ENCODE data around the gene KYAT1.

The KYAT1 gene

GRCh38 chr9:128792978-128793686, 88.6 kb downstream of the KYAT1 start:
- Histone ChIP-seq H2AFZ (ENCODE audit: low read depth, low read length) (no peak overlapping the region), H3K27ac (ENCODE audit: low read length) (no peak overlapping the region), H3K9ac (ENCODE audit: low read depth, low read length) (no peak overlapping the region), H3K4me3 (ENCODE audit: low read depth in 1 of 2, low read length in 2 of 2) (no peak overlapping the region), H3K4me2 (ENCODE audit: insufficient read depth, low read length) (no peak overlapping the region), H3K4me1 (ENCODE audit: insufficient read depth, low read length) (peaks cover 9% of the 10 kb centered on the region), H3K79me2 (ENCODE audit: insufficient read depth, low read length) (peaks cover 10% of the 10 kb centered on the region), H3K9me3 (ENCODE audit: insufficient read depth, low read length, severe bottlenecking) (no peaks in the 10 kb centered on the region), H4K20me1 (ENCODE audit: insufficient read depth, low read length) (no peaks in the 10 kb centered on the region), H3K27me3 (ENCODE audit: insufficient read depth, low read length, poor library complexity) (no peaks in the 10 kb centered on the region), H3K36me3 (ENCODE audit: insufficient read depth, low read length) (peaks cover 60% of the 10 kb centered on the region)
- no peak for TF ChIP-seq EZH2 (IDR thresholded peaks at IDR 0.05; ENCODE audit: borderline replicate concordance, low read depth, low read length, severe bottlenecking)
- no peak for TF ChIP-seq CTCF (IDR thresholded peaks at IDR 0.05; ENCODE audit: borderline replicate concordance, extremely low read depth, low read length, poor library complexity, severe bottlenecking)
- DNase-seq, result no peak
- no peak for ATAC-seq (ENCODE audit: insufficient read depth, low read depth)

GRCh38 chr9:128792134-128792533, 89.6 kb downstream of the KYAT1 start:
- H4K20me1 ChIP-seq (ENCODE audit: insufficient read depth, low read length), result peaks cover 2% of the 10 kb centered on the region; the same call in 1 of the 2 replicates
- H3K27me3 ChIP-seq (ENCODE audit: insufficient read depth, low read length, poor library complexity), result no peaks in the 10 kb centered on the region
- H3K27ac ChIP-seq (ENCODE audit: low read length), result no peak overlapping the region
- H3K4me3 ChIP-seq (ENCODE audit: low read depth in 1 of 2, low read length in 2 of 2), result no peak overlapping the region
- ATAC-seq (ENCODE audit: insufficient read depth, low read depth) (no peak), DNase-seq (no peak)
- no peak for TF ChIP-seq EZH2 (IDR thresholded peaks at IDR 0.05; ENCODE audit: borderline replicate concordance, low read depth, low read length, severe bottlenecking)
- no peak for TF ChIP-seq CTCF (IDR thresholded peaks at IDR 0.05; ENCODE audit: borderline replicate concordance, extremely low read depth, low read length, poor library complexity, severe bottlenecking)
- H3K4me2 ChIP-seq (ENCODE audit: insufficient read depth, low read length), result no peak overlapping the region
- H3K36me3 ChIP-seq (ENCODE audit: insufficient read depth, low read length), result peaks cover 54% of the 10 kb centered on the region
- H3K9ac ChIP-seq (ENCODE audit: low read depth, low read length), result no peak overlapping the region
- peaks cover 15% of the 10 kb centered on the region for H3K4me1 ChIP-seq (ENCODE audit: insufficient read depth, low read length)
- peaks cover 20% of the 10 kb centered on the region for H3K79me2 ChIP-seq (ENCODE audit: insufficient read depth, low read length)
- no peak overlapping the region for H2AFZ ChIP-seq (ENCODE audit: low read depth, low read length)
- no peaks in the 10 kb centered on the region for H3K9me3 ChIP-seq (ENCODE audit: insufficient read depth, low read length, severe bottlenecking)

GRCh38 chr9:128790536-128790935, 91.2 kb downstream of the KYAT1 start:
- TF ChIP-seq CTCF (IDR thresholded peaks at IDR 0.05; ENCODE audit: borderline replicate concordance, extremely low read depth, low read length, poor library complexity, severe bottlenecking), result no peak
- no peak for TF ChIP-seq EZH2 (IDR thresholded peaks at IDR 0.05; ENCODE audit: borderline replicate concordance, low read depth, low read length, severe bottlenecking)
- Histone ChIP-seq H3K4me2 (ENCODE audit: insufficient read depth, low read length) (no peak overlapping the region), H3K36me3 (ENCODE audit: insufficient read depth, low read length) (peaks cover 44% of the 10 kb centered on the region), H3K4me1 (ENCODE audit: insufficient read depth, low read length) (peaks cover 24% of the 10 kb centered on the region), H3K79me2 (ENCODE audit: insufficient read depth, low read length) (peaks cover 20% of the 10 kb centered on the region), H2AFZ (ENCODE audit: low read depth, low read length) (no peak overlapping the region), H3K9me3 (ENCODE audit: insufficient read depth, low read length, severe bottlenecking) (no peaks in the 10 kb centered on the region), H3K9ac (ENCODE audit: low read depth, low read length) (no peak overlapping the region), H3K27ac (ENCODE audit: low read length) (no peak overlapping the region), H4K20me1 (ENCODE audit: insufficient read depth, low read length) (peaks cover 2% of the 10 kb centered on the region; the same call in 1 of the 2 replicates), H3K27me3 (ENCODE audit: insufficient read depth, low read length, poor library complexity) (no peaks in the 10 kb centered on the region), H3K4me3 (ENCODE audit: low read depth in 1 of 2, low read length in 2 of 2) (no peak overlapping the region)
- ATAC-seq (ENCODE audit: insufficient read depth, low read depth) (no peak), DNase-seq (no peak)

Measured in DND-41 (cell line).